ENCODE data around the gene CLCF1.

DNA sequence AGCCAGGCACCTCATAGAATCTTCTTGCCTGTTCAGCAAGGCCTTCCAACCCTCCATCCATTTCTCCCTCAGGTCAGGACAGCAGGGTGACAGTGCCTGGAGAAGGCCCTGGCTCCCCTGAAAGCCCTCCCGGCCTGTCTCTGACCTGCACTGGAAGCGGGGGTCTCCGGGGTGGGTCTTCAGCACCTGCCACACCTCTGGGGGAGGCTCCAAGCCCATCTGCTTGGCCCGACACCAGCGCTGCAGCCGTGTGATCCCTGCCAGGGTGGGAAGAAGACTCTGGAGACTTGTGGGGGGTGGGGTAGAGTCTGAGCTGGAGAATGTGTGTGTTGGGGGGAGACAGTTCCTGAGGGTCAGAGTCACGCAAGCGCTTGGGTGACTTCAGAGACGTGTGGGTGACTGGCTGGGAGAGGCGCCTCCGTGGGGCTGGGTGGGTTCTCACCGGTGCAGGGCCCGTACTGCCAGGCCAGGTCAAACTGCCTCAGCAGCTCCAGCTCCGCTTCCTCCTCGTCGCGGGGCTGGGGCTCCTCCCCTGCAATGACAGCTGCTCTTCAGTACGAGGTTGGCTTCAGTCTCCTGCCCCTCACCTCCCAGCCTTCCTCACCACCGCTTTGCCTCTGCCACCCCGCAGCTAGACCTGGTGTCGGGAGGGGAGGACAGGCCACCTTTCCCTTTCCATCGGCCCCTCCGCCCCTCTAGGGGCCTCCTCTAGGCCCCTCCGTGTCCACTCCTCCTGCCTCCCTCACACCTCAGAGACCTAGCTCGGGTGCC lies 20.7 kb downstream of the CLCF1 start:
- TF ChIP-seq, protein P1, sequence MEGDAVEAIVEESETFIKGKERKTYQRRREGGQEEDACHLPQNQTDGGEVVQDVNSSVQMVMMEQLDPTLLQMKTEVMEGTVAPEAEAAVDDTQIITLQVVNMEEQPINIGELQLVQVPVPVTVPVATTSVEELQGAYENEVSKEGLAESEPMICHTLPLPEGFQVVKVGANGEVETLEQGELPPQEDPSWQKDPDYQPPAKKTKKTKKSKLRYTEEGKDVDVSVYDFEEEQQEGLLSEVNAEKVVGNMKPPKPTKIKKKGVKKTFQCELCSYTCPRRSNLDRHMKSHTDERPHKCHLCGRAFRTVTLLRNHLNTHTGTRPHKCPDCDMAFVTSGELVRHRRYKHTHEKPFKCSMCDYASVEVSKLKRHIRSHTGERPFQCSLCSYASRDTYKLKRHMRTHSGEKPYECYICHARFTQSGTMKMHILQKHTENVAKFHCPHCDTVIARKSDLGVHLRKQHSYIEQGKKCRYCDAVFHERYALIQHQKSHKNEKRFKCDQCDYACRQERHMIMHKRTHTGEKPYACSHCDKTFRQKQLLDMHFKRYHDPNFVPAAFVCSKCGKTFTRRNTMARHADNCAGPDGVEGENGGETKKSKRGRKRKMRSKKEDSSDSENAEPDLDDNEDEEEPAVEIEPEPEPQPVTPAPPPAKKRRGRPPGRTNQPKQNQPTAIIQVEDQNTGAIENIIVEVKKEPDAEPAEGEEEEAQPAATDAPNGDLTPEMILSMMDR (optimal IDR thresholded peaks at IDR 0.05 in 1 of 3, IDR thresholded peaks at IDR 0.05 in 1 of 3, conservative IDR thresholded peaks at IDR 0.05 in 1 of 3; ENCODE audit: extremely low read depth in 1 of 3, insufficient read depth in 2 of 3, low read length in 3 of 3), result no peak
- no peak for TF ChIP-seq EZH2 (IDR thresholded peaks at IDR 0.05; ENCODE audit: low read length)

Measured in keratinocyte (primary cell).